Omental fat pad (tissue), 4 donors: Measurements from ENCODE around the gene TMF1. TPM values are rescaled to one million over a fixed set of nuclear protein-coding genes. Genes with fewer than 3 reads are reported as not detected.

Source experiments
- ATAC-seq: fragments of 150-250 bp; one replicate; pipeline ENCODE4 v1.9.1; 2016; ENCODE audit warnings: mild to moderate bottlenecking, moderate library complexity; ENCODE audit not compliant: low FRiP score
- DNase-seq: peaks from one replicate; pipeline ENCODE4 v3.0.0-alpha.2; 2019; ENCODE audit warnings: low spot score
- CTCF ChIP-seq, 3 donors: fragments of 450-650 bp; IDR thresholded peaks; one replicate each; pipeline ENCODE4 v1.5.1; 2016 to 2017; ENCODE audit warnings: antibody characterized with exemption in 3 of 3, mild to moderate bottlenecking in 3 of 3, moderate library complexity in 2 of 3
- total RNA-seq, 4 donors: library from RNA; depleted of rRNA; stranded (reverse); fragments of >200 nt; gene quantifications; one replicate each; pipeline ENCODE4 v1.1.0, GENCODE V29; 2016

TMF1 gene
- total RNA-seq, 4 donors from 2014 or later: 27.6 to 41.8 (median 30.2) TPM

DNA sequence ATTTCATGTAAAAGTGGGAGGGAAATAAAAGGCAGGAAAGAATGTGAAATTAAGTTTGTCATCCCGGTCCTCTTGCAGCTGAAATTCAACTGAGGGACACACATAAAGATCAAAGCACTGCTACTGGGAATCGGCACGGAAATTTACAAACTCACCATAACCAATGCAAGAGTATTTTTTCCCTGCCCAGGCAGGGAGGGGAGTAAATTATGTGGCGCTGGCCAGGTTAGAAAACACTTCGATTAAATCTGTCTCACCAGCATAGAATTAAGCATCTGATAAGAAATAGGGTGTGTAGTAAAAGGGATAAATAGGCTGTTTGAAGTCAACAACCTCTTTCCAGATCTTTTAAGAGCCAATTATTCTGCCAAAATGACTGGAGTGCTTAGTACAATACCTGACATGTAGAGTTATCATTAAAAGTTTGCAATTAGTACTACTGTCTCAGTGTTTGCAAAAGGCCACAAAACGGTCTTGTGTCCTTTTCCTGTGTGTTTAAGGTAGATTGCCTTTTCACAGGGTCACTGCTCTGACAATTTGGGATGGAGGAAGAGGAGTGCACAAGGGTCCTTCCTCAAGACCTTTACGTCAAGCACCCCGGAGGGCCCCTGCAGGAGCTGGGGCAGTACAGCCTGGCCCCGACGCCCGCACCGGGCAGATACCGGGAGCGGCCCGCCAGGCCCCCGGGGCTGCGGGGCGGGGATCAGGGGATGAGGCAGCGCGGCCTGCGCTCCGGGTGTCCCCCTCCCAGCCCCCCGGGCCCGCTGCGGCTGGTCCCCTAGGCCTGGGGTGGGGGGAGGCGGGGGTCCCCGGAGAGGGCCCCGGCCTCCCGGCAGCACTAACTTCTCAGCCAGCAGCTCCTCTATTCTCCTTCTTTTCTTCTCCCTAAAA, 27.4 kb upstream of the TMF1 start:
- no peak for TF ChIP-seq CTCF (IDR thresholded peaks at IDR 0.05)
- no peak for DNase-seq
- ATAC-seq: peak; percentile 33

DNA sequence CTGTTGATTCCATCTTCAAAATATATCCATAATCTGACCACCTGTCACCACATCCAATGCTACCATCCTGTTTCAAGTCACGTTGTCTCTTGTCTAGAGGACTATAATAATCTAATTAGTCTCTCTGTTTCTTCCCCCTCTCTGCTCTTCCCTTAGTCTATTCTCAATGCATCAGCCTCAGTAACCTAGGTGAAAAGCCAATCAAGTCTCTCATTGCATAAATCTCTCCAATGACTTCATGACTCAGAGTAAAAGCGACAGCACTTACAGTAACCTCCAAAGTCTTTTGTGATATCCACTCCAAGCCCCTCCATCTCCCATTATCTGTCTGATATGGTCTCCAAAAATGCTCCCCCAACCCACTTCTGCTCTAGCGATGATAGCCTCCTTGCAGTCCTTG, 20.8 kb upstream of the TMF1 start:
- TF ChIP-seq CTCF (IDR thresholded peaks at IDR 0.05): no peak
- DNase-seq (no peak), ATAC-seq (no peak)

DNA sequence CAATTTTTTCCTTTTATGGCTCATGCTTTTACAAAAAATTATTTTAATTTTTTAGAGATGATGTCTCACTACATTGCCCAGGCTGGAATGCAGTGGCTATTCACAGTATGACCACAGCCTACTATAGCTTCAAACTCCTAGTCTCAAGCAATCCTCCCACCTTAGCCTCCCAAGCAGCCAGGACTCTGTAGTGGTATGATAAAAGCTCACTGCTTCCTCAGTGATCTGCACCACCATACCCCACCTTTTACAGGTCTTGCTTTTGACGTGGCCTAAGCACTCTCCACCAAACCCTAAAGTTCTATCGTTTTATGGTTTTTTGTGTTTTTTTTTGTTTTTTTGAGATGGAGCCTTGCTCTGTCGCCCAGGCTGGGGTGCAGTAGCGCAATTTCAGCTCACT, 14.0 kb upstream of the TMF1 start:
- ATAC-seq (no peak), DNase-seq (no peak)
- no peak for TF ChIP-seq CTCF (IDR thresholded peaks at IDR 0.05)

DNA sequence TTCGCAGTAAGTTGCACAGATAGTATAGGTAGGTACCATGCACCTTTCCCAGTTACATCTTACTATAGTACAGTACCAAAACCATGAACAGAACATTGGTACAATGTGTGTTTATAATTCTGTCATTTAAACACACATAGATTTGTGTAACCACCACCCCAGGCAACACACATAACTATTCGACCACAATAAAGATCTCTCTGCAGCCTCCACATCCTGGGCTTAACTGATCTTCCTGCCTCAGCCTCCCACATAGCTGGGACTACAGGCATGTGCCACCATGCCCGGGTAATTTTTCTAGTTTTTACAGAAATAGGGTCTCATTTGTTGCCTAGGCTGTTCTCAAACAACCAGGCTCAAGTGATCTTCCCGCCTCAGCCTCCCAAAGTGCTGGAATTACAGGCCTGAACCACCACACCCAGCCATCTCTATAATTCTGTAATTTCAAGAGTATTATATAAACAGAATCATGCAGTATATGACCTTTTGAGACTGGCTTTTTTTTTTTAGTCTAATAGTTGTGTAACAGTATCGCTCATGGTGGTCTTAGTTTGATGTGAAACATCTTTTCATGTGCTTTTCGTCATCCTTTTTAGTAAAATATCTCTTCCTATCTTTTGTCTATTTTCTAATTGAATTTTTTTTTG, 13.3 kb upstream of the TMF1 start:
- no peak for ATAC-seq
- DNase-seq: no peak
- TF ChIP-seq CTCF (IDR thresholded peaks at IDR 0.05): no peak

- no peak for DNase-seq
- ATAC-seq: no peak
- no peak for TF ChIP-seq CTCF (IDR thresholded peaks at IDR 0.05)
Measured at GRCh38 chr3:69063636-69064035, 11.5 kb upstream of the TMF1 start.

GRCh38 chr3:69059688-69060087, 7.6 kb upstream of the TMF1 start:
- ATAC-seq (no peak), DNase-seq (no peak)
- no peak for TF ChIP-seq CTCF (IDR thresholded peaks at IDR 0.05)

GRCh38 chr3:69058947-69059224, 6.8 kb upstream of the TMF1 start:
- no peak for TF ChIP-seq CTCF (IDR thresholded peaks at IDR 0.05)
- DNase-seq: no peak
- no peak for ATAC-seq
